A204.1 (cell line): ENCODE results near the gene CTNNBL1.
"Not testable (repeated sequence)": the region's sequence is repeated elsewhere in the genome, so short reads cannot be mapped to it uniquely, and the experiment has no call there.

ENCODE experiments used
- FAIRE-seq: peaks from 2 replicates; lab custom pipeline; 2012; peaks lifted over from hg19 to GRCh38; lab: Jason Lieb, UNC

The CTNNBL1 gene

DNA sequence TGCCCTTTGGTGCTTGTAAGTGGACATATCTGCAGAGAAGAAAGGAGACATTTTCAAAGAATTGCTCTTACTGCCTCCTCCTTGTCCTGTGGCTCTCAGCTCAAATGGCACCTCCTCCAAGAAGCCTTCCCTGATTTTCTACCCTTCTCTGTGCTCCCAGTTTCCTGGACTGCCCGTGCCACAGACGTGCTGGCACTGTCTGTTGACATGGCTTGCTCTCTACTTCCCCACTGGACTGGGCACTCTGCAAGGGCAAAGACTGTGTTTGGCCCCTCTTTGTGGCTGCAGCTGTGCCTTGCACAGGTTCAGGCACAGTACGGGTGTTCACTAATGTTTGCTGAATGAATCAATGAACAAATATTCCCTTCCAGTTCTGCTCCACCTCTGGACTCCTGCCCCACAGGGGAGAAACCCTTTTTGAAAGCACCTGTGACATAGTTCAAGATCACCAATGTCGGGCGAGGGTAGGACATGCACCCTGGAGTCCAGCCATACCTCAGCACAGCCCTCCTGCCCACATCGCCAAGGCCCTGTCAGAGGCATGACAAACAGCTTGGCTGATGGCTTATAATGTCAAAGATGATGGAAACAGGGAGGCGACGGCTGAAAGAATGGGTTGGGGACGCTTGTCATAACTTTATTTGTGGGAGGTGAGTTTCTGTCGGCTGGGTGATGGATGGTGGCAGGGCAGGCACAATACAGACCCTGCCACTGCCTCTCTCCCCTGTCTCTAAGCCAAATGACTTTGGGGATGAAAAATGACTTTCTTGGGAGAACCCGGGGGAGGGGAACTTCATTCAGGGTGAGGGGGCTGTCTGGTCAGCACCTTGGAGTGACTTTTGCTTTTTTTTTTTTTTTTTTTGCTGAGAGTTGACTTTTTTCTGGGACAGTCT lies 15.6 kb upstream of the CTNNBL1 start:
- FAIRE-seq: no peak

DNA sequence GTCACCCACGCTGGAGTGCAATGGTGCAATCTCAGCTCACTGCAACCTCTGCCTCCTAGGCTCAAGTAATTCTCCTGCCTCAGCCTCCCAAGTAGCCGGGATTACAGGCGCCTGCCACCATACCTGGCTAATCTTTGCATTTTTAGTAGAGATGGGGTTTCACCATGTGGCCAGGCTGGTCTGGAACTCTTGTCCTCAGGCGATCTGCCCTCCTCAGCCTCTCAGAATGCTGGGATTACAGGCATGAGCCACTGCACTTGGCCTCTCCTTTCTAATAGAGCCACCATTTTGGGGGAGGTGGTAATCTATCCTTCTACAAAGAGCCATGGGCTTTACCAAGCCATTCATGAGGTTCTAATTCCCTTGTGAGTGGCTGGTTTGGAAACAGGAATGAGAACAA lies 14.1 kb upstream of the CTNNBL1 start:
- FAIRE-seq: not testable (repeated sequence)

DNA sequence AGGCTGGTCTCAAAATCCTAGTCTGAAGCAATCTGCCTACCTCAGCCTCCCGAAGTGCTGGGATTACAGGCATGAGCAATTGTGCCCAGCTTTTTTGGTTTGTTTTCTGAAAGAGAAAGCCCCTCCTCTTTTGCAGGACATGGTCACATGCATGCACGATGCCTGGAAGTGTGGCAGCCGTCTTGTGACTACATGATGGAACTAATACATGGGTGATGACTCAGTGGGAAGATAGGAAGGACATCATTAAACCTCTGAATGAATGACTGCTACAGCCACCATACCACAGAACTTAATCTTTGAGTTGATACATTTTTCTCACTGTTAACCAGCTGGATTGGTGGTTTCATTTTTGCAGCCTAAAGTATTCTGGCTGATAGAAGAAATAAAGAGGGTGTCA lies 13.4 kb upstream of the CTNNBL1 start:
- FAIRE-seq: no peak

DNA sequence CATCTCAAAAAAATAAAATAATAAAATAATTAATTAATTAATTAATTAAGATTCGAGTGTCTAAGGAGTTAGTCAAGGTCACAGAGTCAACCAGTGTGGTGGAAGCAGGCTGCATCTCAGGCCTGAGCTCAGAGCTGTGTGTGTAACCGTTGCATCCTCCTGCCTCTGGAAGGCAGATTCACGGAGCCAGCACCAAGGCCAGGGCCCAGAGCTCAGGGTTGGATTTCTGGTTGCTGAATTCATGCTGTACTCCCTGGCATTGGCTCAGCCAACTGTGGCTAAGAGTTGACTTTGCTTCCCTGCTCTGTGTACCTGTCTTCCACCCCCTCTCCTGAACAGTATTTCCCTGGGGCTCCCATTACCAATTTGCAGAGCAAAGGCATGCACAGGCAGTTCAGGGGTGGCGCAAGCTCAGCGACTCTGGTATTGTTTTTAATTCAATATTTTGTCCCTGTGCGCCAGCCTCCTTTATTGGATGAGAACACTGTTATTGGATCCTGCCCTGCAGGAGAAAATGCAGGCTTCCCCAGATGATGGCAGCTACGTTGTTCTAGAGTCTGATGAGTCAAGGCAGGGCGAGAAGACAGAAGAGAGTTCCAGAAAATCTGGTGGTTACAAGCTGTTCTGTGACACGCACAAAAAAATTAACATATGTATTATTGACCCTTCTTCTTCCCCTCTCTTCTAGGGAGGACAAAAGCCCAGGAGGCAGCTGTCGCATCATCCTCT lies 12.3 kb upstream of the CTNNBL1 start:
- FAIRE-seq: no peak

DNA sequence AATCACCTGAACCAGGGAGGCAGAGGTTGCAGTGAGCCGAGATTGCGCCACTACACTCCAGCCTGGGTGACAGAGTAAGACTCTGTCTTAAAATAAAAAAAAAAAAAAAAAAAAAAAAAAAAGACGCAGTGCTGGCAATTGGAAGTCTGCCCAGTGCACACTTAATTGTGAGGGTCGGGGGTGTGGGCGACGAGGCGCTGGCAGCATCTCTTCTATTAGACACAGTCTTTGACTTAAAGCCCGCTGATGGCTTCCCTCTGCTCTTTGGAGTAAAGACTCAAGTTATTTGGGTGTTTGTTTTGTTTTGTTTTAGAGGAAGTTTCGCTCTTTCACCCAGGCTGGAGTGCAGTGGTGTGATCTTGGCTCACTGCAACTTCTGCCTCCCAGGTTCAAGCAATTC lies 10.7 kb upstream of the CTNNBL1 start:
- not testable (repeated sequence) for FAIRE-seq

DNA sequence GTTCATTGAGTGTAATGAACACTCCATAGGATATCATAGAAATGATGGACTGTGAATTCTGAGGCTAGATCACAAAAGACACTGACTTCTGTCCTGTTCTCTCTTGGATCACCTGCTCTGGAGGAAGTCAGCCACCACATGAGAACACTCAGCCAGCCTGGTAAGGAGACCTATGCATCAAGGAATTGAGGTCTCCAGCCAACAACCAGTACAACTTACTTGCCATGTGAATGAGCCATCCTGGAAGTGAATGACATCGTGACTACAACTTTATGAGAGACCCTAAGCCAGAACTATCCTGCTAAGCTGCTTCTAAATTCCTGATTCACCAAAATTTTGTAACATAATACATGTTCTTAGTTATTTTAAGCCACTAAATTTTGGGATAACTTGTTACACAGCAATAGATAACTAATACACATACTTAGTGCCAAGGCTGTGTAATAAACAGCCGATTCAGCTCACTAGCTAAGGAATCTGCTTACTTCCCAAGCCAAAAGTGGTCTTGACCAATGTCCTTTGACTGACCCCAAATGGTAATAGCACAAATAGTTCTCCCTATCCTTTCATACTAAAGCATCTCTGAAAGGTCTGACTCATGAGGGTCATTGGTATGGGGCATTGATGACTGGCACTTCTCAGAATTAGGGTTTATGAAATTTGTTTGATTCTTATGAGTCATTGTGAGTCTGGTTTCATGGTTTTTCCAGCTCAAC lies 6.9 kb upstream of the CTNNBL1 start:
- FAIRE-seq: no peak

DNA sequence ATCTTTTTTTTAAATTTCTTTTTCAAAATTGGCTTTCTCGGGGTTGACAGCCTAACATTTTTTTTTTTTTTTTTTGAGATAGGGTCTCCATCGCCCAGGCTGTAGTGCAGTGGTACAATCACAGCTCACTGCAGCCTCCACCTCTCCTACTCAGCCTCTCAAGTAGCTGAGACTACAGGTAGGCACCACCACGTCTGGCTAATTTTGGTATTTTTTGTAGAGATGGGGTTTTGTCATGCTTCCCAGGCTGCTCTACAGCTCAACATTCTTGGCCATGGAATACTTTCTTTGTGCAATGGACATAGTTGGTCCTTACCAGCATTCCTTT lies 6.4 kb upstream of the CTNNBL1 start:
- FAIRE-seq: no peak

DNA sequence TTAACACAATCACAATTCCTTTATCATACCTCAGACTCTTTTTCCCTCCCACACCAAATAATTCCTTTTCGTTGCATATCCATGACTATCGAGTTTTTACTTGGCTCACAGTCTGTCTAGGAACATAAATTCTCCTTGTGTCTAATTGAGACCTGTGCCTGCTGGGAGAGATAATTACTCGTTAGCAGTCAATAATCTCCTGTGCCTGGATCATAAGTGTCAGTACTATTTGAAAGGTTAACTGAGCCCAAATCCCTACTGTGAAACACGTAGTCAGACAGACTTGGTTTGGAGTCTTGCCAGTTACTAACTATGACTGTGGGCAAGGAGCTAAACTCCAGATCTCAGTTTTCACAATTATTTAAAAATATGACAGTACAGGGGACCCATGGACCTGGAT lies 5.7 kb upstream of the CTNNBL1 start:
- no peak for FAIRE-seq

DNA sequence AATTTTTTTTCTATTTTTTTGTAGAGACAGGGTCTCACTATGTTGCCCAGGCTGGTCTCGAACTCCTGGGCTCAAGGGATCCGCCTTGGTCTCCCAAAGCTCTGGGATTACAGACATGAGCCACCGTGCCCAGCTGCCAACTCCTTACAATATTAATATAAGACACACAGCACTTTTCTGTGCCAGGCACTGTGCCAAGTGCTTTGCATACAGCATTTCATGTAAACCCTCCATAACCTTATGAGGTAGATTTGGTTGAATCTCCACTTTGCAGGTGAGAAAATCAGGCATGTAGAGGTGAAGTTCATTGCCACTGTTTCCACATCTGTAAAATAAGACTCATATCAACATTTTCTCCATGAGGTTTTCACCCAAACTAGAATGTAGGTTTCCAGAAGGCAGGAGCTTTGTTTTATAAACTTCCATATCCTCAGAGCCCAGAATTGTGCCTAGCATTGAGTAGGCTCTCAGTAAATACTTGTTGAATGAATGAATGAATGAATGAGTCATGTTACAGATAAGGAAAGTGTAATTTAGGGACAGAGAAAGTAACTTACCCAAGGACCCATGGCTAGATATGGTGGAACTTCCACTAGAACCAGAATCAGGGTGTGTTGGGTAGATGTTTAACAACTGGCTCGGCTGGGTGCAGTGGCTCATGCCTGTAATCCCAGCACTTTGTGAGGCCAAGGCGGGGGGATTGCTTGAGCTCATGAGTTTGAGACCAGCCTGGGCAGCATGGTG lies 3.0 kb upstream of the CTNNBL1 start:
- FAIRE-seq: no peak

DNA sequence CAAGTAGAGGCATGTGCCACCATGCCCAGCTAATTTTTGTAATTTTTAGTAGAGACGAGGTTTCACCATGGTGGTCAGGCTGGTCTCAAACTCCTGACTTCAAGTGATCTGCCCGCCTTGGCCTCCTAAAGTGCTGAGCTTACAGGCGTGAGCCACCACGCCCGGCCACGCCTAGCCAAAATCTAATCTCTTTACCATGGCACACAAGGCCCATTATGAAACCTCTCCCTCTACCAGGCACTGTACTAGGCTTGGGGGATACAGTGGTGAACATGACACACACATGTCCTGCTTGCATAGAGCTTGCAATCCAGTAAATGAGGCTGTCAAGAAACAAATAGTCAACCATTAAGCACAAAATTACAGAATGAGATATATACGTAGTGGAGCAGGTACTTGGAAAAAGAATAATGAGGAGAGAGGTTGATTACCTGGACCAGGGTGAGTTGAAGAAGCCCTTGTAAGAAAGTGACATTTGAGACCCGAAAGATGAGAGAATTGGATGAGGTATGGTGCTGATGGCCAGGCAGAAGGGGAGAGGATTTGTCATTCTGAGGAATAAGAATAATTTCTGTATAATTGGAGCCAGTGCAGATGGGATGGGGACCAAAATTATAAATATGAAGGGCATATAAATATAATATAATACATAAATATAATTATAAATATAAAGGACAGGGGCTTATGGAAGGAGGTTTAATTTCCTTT lies 1.2 kb upstream of the CTNNBL1 start:
- FAIRE-seq: no peak

DNA sequence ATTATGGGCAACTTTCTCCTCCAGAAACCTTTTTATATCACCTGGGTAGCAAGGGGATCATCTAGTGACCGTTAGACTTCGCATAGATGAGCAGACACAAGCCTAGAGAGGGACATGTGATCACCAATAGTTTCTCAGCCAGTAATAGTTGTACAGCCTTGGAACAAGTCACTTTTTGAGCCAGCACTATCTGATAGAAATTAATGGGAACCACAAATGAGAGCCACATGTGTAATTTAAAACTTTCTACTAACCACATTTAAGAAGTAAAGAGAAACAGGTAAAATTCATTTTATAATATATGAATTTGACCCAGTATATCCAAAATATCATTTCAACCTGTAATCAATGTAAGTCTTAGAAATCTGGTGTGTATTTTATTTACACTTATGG lies 592 bp upstream of the CTNNBL1 start:
- FAIRE-seq: no peak

DNA sequence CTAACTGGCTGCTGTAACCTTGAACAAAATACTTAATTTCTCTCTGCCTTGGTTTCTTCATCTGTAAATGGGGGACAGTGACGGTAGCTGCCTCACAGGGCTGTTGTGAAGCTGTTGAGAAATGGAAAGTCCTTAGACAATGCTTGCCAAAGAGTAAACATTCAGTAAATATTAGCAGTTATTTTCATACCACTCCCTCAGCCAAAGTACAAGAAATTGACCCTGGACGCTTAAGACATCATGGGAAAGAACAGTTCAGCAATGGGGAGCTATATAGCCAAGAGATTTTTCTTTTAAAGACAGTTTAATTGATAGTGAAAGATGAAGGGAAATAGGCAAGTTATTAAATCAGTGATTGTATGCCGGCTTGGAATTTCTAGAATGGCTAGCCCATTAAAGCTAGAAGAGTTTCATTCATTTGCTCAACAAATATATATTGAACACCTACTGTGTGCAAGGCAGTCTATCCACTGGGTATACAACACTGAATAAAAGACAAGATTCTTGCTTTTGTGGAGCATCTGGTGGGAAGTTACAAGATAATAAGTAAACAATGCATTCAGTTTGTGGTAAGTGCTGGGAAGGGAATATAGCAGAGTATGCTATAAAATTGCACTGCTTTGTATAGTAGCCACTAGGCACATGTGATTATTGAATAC lies 2.0 kb downstream of the CTNNBL1 start:
- no peak for FAIRE-seq

DNA sequence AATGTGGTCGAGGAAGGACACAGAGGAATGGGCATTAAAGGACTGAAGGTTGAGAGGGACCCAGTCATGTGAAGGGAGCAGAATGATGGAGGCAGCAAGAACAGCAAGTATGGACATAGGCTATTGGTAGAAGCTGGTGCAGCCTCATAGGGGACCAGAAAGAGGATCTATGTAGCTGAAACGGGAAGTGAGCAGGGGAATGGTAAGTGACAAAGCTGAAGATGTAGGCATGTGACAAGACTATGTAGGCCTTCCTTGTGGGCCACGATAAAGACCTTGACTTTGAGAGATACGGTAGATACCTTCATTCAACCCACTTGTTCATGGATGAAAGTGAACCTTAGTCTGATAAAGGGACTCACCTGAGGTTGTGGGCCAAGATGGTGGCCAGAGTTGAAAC lies 3.5 kb downstream of the CTNNBL1 start:
- FAIRE-seq: no peak

DNA sequence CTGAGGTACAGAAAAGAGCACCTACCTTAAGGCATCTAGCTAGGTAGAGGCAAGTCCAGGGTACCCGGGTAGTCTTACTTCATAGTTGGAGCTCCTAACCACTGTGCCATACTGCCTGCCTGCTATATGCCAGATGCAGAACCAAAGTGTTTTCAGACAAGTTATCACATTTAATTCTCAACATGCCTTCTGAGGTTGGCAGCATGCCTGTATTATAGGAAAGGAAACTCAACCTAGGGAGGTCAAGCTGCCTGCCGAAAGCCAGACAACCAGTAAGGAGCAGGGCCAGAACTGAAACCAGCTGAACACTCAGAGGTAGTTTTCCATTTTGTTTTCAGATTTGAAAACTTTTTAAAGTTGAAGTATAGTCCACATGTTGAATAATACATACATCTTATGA lies 5.4 kb downstream of the CTNNBL1 start:
- FAIRE-seq: no peak

DNA sequence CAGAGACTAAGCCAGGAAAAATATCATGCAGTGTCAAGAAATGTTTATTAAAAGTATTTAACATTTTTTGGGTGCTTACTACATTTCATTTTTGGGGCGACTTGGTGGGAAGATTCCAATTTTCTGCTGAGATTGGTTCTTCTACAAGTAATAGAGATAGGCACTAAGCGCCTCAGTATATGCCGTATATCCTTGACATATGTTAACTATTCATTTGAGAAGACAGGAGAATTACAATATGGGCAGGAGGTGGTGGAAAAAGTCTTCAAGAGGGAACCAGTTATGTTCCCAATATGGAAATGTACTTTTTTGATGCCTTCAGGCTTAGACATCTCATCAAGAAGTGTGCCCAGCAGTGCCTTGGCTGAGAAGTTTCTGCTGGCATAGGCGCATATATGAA lies 6.5 kb downstream of the CTNNBL1 start:
- FAIRE-seq: no peak

DNA sequence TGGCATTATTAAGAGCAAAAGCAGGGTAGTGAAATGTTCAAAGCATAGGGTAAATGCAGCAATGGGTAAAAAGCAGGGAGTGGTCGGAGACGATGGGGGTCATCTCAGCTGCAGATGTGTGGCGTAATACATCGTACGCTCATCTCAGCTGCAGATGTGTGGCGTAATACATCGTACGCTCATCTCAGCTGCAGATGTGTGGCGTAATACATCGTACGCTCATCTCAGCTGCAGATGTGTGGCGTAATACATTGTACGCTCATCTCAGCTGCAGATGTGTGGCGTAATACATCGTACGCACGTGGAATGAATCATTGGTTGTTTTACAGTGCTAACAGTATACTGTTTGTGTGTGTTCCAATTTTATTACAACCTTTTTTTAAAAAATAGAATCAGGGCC lies 7.8 kb downstream of the CTNNBL1 start:
- not testable (repeated sequence) for FAIRE-seq

DNA sequence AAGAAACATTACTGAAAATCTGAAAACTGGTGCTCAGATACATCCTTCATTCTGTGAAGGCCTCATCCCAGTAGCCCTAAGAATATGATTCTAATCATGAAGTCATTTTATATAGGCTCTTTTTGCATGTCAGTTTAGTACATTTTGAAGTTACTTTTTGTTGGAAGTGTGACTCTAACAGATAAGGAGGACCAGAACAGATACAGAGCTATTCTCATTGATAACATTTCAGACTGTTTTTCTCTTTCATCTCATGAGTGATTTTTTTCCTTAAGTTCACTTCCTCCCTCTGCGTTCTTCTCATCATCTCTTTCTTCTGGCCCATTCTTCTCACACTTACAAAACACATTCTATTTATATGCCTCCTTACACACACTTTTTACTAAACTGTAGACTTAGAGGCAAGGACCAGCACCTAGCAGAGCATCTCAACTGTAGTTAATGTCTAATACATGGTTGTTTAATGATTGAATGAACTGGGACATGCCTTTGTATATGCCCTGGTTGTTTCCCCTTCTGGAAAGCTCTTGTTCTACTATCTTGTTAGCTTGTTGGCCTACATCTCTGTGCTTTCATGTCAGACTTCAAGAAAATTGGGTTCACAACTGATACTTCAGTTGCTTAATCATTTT lies 8.7 kb downstream of the CTNNBL1 start:
- no peak for FAIRE-seq

DNA sequence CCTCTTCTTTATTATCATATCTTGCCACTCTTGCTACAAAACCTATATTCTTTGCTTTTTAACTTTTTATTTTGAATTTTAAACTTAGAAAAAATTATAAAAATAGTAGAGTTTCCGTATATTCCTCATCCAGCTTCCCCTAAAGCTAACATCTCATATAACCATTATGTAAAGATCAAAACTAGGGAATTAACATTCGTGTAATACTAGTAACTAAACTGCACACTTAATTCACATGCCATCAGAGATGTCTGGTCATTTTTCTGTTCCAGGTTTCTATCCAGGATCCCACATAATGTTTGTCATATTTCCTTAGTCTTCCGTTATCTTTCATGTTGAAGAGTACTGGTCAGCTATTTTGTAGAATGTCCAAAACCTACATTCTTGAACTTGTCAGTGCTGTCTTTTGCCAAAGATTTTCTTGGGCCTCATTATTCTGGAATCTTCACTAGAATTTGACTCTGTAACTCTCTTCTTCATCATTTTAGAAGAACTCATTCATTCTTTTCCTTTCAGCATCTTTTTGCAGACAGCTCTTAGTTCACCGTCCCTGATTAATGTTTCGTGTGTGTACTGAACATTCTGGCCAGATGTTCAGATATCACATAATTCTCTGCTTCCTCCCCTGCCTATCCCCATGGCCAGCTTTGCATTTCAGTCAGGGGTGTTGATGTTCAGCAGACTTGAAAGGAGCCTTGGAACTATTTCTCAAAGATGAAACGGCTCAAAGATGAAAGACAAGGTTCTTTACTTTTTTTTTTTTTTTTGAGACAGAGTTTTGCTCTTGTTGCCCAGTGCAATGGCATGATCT lies 9.4 kb downstream of the CTNNBL1 start:
- FAIRE-seq: no peak

DNA sequence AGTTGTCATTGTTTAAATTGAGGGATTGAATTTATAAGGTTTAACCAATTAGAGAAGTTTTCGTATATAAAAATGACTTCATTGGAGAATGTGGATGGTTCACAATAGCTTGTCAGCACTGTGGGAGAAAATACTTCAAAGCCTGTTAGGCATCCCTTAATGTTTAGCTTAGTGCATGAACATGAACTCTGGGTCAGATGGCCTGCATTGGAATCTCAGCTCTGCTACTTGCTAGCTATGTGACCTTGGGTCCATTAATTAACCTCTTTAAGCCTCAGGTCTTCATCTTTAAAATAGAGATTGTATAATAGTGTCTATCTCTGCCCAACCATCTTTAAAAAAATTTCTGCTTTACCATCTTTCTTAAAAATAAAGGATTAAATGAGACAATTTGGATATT lies 11.1 kb downstream of the CTNNBL1 start:
- no peak for FAIRE-seq

DNA sequence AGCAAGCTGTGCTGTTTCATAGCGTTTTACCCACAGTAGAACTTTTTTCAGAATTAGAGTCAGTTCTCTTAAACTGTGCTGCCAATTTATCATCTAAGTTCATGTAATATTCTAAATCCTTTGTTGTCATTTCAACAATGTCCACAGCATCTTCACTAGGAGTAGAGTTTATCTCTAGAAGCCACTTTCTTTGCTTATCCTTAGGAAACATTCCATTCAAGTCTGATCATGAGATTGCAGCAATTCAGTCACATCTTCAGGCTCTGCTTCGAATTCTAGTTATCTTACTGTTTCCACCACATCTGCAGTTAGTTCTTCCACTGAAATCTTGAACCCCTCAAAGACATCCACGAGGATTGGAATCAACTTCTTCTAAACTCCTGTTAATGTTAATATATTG lies 12.5 kb downstream of the CTNNBL1 start:
- FAIRE-seq: no peak
